HL-60 (cell line): ENCODE measurements around the gene F2R.

Experiments used
- CTCF ChIP-seq: IDR thresholded peaks from one replicate; pipeline ENCODE4 v1.5.1; 2011; ENCODE audit warnings: low read length, control low read depth, inconsistent platforms; ENCODE audit not compliant: insufficient read depth
- POLR2AphosphoS5 ChIP-seq: IDR thresholded peaks from 2 replicates; pipeline ENCODE4 v1.6.1; 2012; ENCODE audit warnings: low read depth
- REST ChIP-seq: IDR thresholded peaks from 2 replicates; pipeline ENCODE4 v1.6.1; 2012; ENCODE audit warnings: low read depth; ENCODE audit not compliant: insufficient replicate concordance
- SPI1 ChIP-seq: IDR thresholded peaks from 2 replicates; pipeline ENCODE4 v1.6.1; 2012; ENCODE audit warnings: low read depth, mild to moderate bottlenecking, borderline replicate concordance

GRCh38 chr5:76692651-76693050, 23.3 kb upstream of the F2R start:
- TF ChIP-seq REST (no peak), CTCF (no peak), POLR2AphosphoS5 (no peak), SPI1 (no peak)
